GM12878 (cell line): ENCODE results near the gene ARL14EPL. TPM values are rescaled to one million over a fixed set of nuclear protein-coding genes. Genes with fewer than 3 reads are reported as not detected.

Experiments
- ASH2L ChIP-seq: fragments of 300-600, 200-600 bp; sonication (generic); IDR thresholded peaks from 2 replicates; pipeline ENCODE4 v1.6.1; 2017; ENCODE audit warnings: low read depth, mild to moderate bottlenecking, borderline replicate concordance
- BCL11A ChIP-seq: IDR thresholded peaks from 2 replicates; pipeline ENCODE4 v1.6.1; 2011; ENCODE audit warnings: low read depth, low read length
- EP300 ChIP-seq, 2 experiments: fragments of 150-350 bp in 1 of 2; IDR thresholded peaks; 2 replicates each; pipeline ENCODE4 v1.6.1; 2011 to 2012; ENCODE audit warnings: low read depth in 2 of 2, low read length in 2 of 2, borderline replicate concordance in 1 of 2, improper control_type of control experiment in 1 of 2, inconsistent platforms in 1 of 2; ENCODE audit not compliant: control insufficient read depth in 1 of 2
- NFYA ChIP-seq: IDR thresholded peaks from 2 replicates; pipeline ENCODE4 v1.6.1; 2011; ENCODE audit warnings: low read depth, mild to moderate bottlenecking, low read length, improper control_type of control experiment, borderline replicate concordance
- SMC3 ChIP-seq: IDR thresholded peaks from 2 replicates; pipeline ENCODE4 v1.6.1; 2011; ENCODE audit warnings: low read length, improper control_type of control experiment, borderline replicate concordance
- SP1 ChIP-seq: IDR thresholded peaks from one replicate; pipeline ENCODE4 v1.6.1; 2011; ENCODE audit warnings: low read depth, low read length
- polyA plus RNA-seq, 11 experiments: library from polyadenylated mRNA; depleted of rRNA in 4 of 11; unstranded in 6 of 11; stranded (reverse) in 5 of 11; fragments of >200 nt; fragmentation: Nextera tagmentation in 4 of 11; fragmentation: Illumina TruSeq in 1 of 11; extraction: Ambion mirVana in 4 of 11; extraction: Trizol in 1 of 11; gene quantifications; 1 replicate in 1 of 11; 2 replicates in 10 of 11; pipeline versions ENCODE4 v1.2.1 to v1.2.3, GENCODE V29; 2011 to 2016; ENCODE audit warnings: inconsistent platforms in 2 of 11, missing spikeins in 2 of 11, low read depth in 1 of 11
- total RNA-seq, 4 experiments: library from RNA; depleted of rRNA in 3 of 4; stranded (reverse); fragments of >200 nt in 3 of 4; fragmentation: Illumina TruSeq in 1 of 4; extraction: Trizol in 1 of 4; gene quantifications; 2 replicates each; pipeline versions ENCODE4 v1.2.1 to v1.2.3, GENCODE V29; 2013 to 2021
- TF ChIP-seq, protein P1 (sequence below): fragments of 150-350 bp; IDR thresholded peaks from 2 replicates; pipeline ENCODE4 v1.6.1; 2016; ENCODE audit warnings: low read depth, low read length
- TF ChIP-seq, protein P2 (sequence below): fragments of 450-650 bp; IDR thresholded peaks from 2 replicates; pipeline ENCODE4 v1.6.1; 2017; ENCODE audit warnings: mild to moderate bottlenecking
- TF ChIP-seq, protein P3 (sequence below): IDR thresholded peaks from 2 replicates; pipeline ENCODE4 v1.6.1; 2011; ENCODE audit warnings: borderline replicate concordance, low read depth, mild to moderate bottlenecking, moderate library complexity, low read length; ENCODE audit not compliant: insufficient read depth, poor library complexity, severe bottlenecking

ARL14EPL gene
- total and polyA plus RNA-seq, 10 of the 15 experiments (the other 5 are each of a cell fraction or from before 2014, with no cell fraction given): 0.08 TPM; not detected in 9

- TF ChIP-seq, protein P1, sequence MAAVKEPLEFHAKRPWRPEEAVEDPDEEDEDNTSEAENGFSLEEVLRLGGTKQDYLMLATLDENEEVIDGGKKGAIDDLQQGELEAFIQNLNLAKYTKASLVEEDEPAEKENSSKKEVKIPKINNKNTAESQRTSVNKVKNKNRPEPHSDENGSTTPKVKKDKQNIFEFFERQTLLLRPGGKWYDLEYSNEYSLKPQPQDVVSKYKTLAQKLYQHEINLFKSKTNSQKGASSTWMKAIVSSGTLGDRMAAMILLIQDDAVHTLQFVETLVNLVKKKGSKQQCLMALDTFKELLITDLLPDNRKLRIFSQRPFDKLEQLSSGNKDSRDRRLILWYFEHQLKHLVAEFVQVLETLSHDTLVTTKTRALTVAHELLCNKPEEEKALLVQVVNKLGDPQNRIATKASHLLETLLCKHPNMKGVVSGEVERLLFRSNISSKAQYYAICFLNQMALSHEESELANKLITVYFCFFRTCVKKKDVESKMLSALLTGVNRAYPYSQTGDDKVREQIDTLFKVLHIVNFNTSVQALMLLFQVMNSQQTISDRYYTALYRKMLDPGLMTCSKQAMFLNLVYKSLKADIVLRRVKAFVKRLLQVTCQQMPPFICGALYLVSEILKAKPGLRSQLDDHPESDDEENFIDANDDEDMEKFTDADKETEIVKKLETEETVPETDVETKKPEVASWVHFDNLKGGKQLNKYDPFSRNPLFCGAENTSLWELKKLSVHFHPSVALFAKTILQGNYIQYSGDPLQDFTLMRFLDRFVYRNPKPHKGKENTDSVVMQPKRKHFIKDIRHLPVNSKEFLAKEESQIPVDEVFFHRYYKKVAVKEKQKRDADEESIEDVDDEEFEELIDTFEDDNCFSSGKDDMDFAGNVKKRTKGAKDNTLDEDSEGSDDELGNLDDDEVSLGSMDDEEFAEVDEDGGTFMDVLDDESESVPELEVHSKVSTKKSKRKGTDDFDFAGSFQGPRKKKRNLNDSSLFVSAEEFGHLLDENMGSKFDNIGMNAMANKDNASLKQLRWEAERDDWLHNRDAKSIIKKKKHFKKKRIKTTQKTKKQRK: no peak
- TF ChIP-seq, protein P2, sequence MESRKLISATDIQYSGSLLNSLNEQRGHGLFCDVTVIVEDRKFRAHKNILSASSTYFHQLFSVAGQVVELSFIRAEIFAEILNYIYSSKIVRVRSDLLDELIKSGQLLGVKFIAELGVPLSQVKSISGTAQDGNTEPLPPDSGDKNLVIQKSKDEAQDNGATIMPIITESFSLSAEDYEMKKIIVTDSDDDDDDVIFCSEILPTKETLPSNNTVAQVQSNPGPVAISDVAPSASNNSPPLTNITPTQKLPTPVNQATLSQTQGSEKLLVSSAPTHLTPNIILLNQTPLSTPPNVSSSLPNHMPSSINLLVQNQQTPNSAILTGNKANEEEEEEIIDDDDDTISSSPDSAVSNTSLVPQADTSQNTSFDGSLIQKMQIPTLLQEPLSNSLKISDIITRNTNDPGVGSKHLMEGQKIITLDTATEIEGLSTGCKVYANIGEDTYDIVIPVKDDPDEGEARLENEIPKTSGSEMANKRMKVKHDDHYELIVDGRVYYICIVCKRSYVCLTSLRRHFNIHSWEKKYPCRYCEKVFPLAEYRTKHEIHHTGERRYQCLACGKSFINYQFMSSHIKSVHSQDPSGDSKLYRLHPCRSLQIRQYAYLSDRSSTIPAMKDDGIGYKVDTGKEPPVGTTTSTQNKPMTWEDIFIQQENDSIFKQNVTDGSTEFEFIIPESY: no peak
- no peak; the same call in 1 of the 2 replicates for TF ChIP-seq BCL11A
- TF ChIP-seq, protein P3, sequence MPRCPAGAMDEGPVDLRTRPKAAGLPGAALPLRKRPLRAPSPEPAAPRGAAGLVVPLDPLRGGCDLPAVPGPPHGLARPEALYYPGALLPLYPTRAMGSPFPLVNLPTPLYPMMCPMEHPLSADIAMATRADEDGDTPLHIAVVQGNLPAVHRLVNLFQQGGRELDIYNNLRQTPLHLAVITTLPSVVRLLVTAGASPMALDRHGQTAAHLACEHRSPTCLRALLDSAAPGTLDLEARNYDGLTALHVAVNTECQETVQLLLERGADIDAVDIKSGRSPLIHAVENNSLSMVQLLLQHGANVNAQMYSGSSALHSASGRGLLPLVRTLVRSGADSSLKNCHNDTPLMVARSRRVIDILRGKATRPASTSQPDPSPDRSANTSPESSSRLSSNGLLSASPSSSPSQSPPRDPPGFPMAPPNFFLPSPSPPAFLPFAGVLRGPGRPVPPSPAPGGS: no peak
- TF ChIP-seq SMC3: peak; percentile 37; the same call in 1 of the 2 replicates
- no peak for TF ChIP-seq ASH2L
- no peak for TF ChIP-seq NFYA
- no peak for TF ChIP-seq SP1
- no peak for TF ChIP-seq EP300 (IDR thresholded peaks at IDR 0.05; ENCODE audit: borderline replicate concordance in 1 of 2, control insufficient read depth in 1 of 2, low read depth in 2 of 2, low read length in 2 of 2)
- TF ChIP-seq, all 136 proteins: peak for 9
Observed at GRCh38 chr5:116032094-116032517, at the start of gene ARL14EPL (continued).
